ENCODE data around the gene MSANTD1.

Gene MSANTD1

GRCh38 chr4:3211866-3212265, 37.1 kb upstream of the MSANTD1 start:
- Mint-ChIP-seq H3K27ac (no peak overlapping the region), H3K4me3 (no peak overlapping the region), H3K4me1 (no peaks in the 10 kb centered on the region), H3K9me3 (no peaks in the 10 kb centered on the region), H3K36me3 (peaks cover 96% of the 10 kb centered on the region)
- ATAC-seq, result no peak
- no peak for DNase-seq (ENCODE audit: low spot score in 2 of 2)

GRCh38 chr4:3212391-3213105, 36.4 kb upstream of the MSANTD1 start:
- H3K9me3 Mint-ChIP-seq, result no peaks in the 10 kb centered on the region

DNA sequence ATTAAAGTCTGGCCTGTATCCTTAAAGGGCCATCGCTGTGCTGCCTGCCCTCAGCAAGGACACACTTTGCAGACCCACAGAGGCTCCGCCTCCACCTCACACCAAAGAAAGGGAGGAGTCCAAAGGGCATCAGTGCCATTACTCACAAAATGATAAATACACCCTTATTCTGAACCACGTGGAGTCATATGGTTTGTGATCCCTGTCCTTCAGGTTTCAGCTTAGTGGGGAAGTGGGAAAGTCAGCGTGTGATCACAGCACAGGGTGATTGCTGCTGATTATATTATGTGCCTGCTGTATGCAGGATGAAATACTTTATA, 35.9 kb upstream of the MSANTD1 start:
- Mint-ChIP-seq H3K4me3 (no peak overlapping the region), H3K4me1 (no peaks in the 10 kb centered on the region), H3K36me3 (peaks cover 96% of the 10 kb centered on the region), H3K9me3 (no peaks in the 10 kb centered on the region), H3K27ac (peak overlapping the region; percentile 29)
- DNase-seq (ENCODE audit: low spot score in 2 of 2), result no peak
- ATAC-seq, result no peak

More at GRCh38 chr4:3212391-3213105, 36.4 kb upstream of the MSANTD1 start:
- ATAC-seq (no peak), DNase-seq (ENCODE audit: low spot score in 2 of 2) (no peak)
- Mint-ChIP-seq H3K36me3 (peaks cover 96% of the 10 kb centered on the region), H3K4me3 (no peak overlapping the region), H3K4me1 (no peaks in the 10 kb centered on the region), H3K27ac (no peak overlapping the region)

DNA sequence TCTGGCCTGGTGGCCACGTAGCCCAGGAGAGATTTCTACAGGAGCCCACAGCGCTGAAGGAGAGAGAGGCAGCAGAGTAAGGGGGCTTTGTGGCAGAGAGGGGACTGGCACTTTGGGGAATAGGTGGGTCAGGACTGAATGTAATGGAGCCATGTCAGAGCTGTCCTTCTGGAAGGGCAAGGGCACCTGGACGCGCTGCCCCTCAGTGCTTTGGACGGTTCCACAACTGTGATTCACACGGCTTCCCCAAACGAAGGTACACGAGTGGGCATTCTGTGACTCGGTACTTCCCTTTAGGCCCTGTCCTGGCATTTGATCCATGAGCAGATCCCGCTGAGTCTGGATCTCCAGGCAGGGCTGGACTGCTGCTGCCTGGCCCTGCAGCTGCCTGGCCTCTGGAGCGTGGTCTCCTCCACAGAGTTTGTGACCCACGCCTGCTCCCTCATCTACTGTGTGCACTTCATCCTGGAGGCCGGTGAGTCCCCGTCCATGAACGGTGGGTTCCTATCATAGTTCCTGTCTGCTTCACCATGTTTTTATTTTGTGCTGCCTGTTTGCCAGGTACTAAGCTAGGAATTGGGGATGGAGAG, 35.2 kb upstream of the MSANTD1 start:
- no peak for ATAC-seq
- peak overlapping the region; percentile 29 for H3K27ac Mint-ChIP-seq
- no peak overlapping the region for H3K4me3 Mint-ChIP-seq
- peaks cover 4% of the 10 kb centered on the region for H3K4me1 Mint-ChIP-seq
- peaks cover 95% of the 10 kb centered on the region for H3K36me3 Mint-ChIP-seq
- no peak for DNase-seq (ENCODE audit: low spot score in 2 of 2)
- H3K9me3 Mint-ChIP-seq, result no peaks in the 10 kb centered on the region

- H3K9me3 Mint-ChIP-seq, result no peaks in the 10 kb centered on the region
- H3K36me3 Mint-ChIP-seq, result peaks cover 93% of the 10 kb centered on the region
- H3K4me1 Mint-ChIP-seq, result peaks cover 18% of the 10 kb centered on the region
- H3K27ac Mint-ChIP-seq, result no peak overlapping the region
- no peak for ATAC-seq
- DNase-seq (ENCODE audit: low spot score in 2 of 2), result no peak
- H3K4me3 Mint-ChIP-seq, result no peak overlapping the region
Measured at GRCh38 chr4:3215256-3215655, 33.7 kb upstream of the MSANTD1 start.

- Mint-ChIP-seq H3K9me3 (no peaks in the 10 kb centered on the region), H3K36me3 (peaks cover 93% of the 10 kb centered on the region), H3K4me3 (no peak overlapping the region), H3K27ac (no peak overlapping the region), H3K4me1 (peaks cover 23% of the 10 kb centered on the region)
- DNase-seq (ENCODE audit: low spot score in 2 of 2) (no peak), ATAC-seq (no peak)
Measured at GRCh38 chr4:3215733-3216132, 33.2 kb upstream of the MSANTD1 start.

- Mint-ChIP-seq H3K4me3 (no peak overlapping the region), H3K36me3 (peaks cover 92% of the 10 kb centered on the region), H3K27ac (peak overlapping the region; percentile 64), H3K9me3 (no peaks in the 10 kb centered on the region), H3K4me1 (peaks cover 33% of the 10 kb centered on the region)
- DNase-seq (ENCODE audit: low spot score in 2 of 2) (no peak), ATAC-seq (no peak)
Measured at GRCh38 chr4:3217266-3217665, 31.7 kb upstream of the MSANTD1 start.

- Mint-ChIP-seq H3K36me3 (peaks cover 92% of the 10 kb centered on the region), H3K9me3 (no peaks in the 10 kb centered on the region)
Measured at GRCh38 chr4:3217771-3218170, 31.2 kb upstream of the MSANTD1 start.

DNA sequence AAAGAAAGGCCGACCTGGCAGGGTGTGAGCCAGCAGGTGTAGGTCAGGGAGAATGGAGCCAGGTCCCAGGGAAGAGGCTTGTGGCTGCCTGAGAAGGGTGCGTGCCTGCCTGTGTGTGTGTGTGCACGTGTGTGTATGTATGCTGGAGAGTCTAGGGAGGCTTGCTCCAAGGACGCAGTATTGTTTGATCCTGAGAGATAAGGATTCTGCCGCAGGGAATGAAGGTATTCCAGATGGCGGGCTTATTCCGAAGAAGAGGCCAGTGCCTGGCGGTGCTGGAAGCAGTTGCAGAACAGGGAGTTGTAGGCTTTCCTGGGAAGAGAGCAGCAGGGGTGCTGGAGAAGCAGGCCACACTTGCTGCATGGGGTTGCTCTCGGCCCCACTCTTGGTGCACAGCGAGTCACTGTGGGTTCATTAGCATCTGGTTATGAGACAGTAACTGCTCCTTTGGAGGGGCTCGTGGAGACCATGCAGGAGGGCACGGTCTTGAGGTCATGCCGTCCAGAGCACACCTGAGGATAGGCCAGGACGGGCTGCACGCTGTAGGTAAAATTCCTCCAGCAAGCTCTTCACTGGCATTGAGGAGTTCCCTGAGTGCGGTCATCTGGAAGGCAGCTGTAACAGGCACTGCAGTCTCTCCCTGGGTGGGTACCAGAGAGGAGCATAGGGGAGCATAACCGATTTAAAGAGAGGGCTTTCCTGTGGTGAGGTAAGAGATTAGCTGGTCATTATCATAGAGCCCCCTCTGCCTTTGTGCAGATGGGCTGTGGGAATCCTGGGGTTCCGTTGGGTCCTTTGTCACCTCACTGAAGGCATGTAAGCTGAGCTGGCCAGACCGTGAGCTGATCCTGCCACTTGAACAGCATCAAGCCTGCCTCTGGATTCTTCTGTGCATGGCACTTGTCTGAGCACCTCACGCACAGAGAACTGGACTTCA, 29.9 kb upstream of the MSANTD1 start:
- Mint-ChIP-seq H3K4me1 (peaks cover 33% of the 10 kb centered on the region), H3K36me3 (peaks cover 89% of the 10 kb centered on the region), H3K27ac (peak overlapping the region; percentile 26), H3K4me3 (no peak overlapping the region), H3K9me3 (no peaks in the 10 kb centered on the region)
- no peak for DNase-seq (ENCODE audit: low spot score in 2 of 2)
- no peak for ATAC-seq

More at GRCh38 chr4:3217771-3218170, 31.2 kb upstream of the MSANTD1 start:
- no peak for ATAC-seq
- no peak for DNase-seq (ENCODE audit: low spot score in 2 of 2)
- Mint-ChIP-seq H3K27ac (no peak overlapping the region), H3K4me1 (peaks cover 33% of the 10 kb centered on the region), H3K4me3 (no peak overlapping the region)

- peaks cover 33% of the 10 kb centered on the region for H3K4me1 Mint-ChIP-seq
- ATAC-seq, result no peak
- DNase-seq (ENCODE audit: low spot score in 2 of 2), result no peak
- peak overlapping the region; percentile 26 for H3K27ac Mint-ChIP-seq
- peaks cover 89% of the 10 kb centered on the region for H3K36me3 Mint-ChIP-seq
- no peak overlapping the region for H3K4me3 Mint-ChIP-seq
- H3K9me3 Mint-ChIP-seq, result no peaks in the 10 kb centered on the region
Measured at GRCh38 chr4:3219761-3220475, 29.0 kb upstream of the MSANTD1 start.

GRCh38 chr4:3220476-3221183, 28.3 kb upstream of the MSANTD1 start:
- peak overlapping the region; percentile 20 for H3K27ac Mint-ChIP-seq
- H3K36me3 Mint-ChIP-seq, result peaks cover 89% of the 10 kb centered on the region
- peak; percentile 91 for ATAC-seq

DNA sequence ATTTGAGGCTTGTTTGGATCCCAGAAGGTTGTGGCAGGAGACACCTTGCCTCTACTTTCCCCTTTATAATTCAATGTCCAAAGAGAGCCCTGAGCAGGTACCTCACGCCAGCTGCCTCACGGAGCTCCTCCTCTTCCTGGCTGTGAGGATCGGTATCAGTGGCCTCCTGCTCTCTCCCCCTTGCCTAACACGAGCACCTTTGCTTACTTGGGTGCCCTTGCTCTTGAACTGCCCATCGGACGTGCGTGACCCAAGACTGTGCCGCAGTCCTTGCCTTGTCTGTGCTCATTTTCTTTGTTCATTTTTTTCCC, 27.8 kb upstream of the MSANTD1 start:
- Mint-ChIP-seq H3K9me3 (no peaks in the 10 kb centered on the region), H3K4me1 (peaks cover 33% of the 10 kb centered on the region), H3K27ac (peak overlapping the region; percentile 20), H3K4me3 (peak overlapping the region; percentile 6), H3K36me3 (peaks cover 86% of the 10 kb centered on the region)
- ATAC-seq, result peak; percentile 57
- DNase-seq (ENCODE audit: low spot score in 2 of 2), result peak in 1 of 2 donors; percentile 63

More at GRCh38 chr4:3220476-3221183, 28.3 kb upstream of the MSANTD1 start:
- Mint-ChIP-seq H3K9me3 (no peaks in the 10 kb centered on the region), H3K4me3 (peak overlapping the region; percentile 6), H3K4me1 (peaks cover 33% of the 10 kb centered on the region)
- DNase-seq (ENCODE audit: low spot score in 2 of 2), result no peak

DNA sequence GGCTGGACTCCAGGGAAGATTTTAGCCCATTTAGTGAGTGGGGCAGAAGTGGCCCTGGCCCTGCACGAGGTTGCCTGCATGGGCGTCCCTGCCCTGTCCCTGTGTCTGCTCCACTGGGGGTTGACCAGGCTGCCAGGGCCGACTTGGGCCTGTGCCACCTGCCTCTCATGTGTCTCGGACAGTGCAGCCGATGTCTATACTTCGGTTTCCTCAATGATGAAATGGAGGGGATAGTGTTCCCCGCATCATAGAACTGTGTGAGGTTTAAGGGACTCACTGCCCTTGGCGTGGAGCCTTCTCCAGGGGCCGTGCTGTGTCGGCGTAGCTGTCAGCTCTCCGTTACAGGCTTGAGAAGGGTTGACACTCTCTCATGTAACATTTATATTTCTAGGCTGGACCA, 27.0 kb upstream of the MSANTD1 start:
- no peak overlapping the region for H3K27ac Mint-ChIP-seq
- no peaks in the 10 kb centered on the region for H3K9me3 Mint-ChIP-seq
- no peak overlapping the region for H3K4me3 Mint-ChIP-seq
- H3K36me3 Mint-ChIP-seq, result peaks cover 89% of the 10 kb centered on the region
- ATAC-seq (no peak), DNase-seq (ENCODE audit: low spot score in 2 of 2) (no peak)
- H3K4me1 Mint-ChIP-seq, result peaks cover 33% of the 10 kb centered on the region

DNA sequence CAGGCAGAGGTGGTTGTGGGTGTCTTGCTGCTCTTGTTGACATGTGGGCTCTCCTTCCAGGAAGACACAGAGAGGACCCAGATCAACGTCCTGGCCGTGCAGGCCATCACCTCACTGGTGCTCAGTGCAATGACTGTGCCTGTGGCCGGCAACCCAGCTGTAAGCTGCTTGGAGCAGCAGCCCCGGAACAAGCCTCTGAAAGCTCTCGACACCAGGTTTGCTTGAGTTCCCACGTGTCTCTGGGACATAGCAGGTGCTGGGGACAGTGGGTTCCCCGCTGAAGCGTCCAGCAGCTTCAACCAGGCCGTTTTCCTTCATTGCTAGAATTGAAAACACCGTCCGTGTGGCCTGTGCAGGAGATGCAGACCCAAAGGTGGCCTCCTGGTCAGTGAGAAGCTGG, 25.6 kb upstream of the MSANTD1 start:
- no peak for ATAC-seq
- Mint-ChIP-seq H3K9me3 (no peaks in the 10 kb centered on the region), H3K4me3 (no peak overlapping the region), H3K27ac (peak overlapping the region; percentile 74), H3K4me1 (peaks cover 33% of the 10 kb centered on the region), H3K36me3 (peaks cover 82% of the 10 kb centered on the region)
- no peak for DNase-seq (ENCODE audit: low spot score in 2 of 2)

Data from stimulated activated effector memory CD8-positive, alpha-beta T cell treated with anti-CD3 and anti-CD28 coated beads, Interleukin-12 subunit alpha, Interleukin-12 subunit beta, amount 100 ng/mL, for 72 hours (primary cell).